HS-5 (cell line): Measurements from ENCODE around the gene IER2.

ENCODE experiments used
- DNase-seq: peaks from one replicate; pipeline ENCODE4 v3.0.0-alpha.2; 2012; ENCODE audit warnings: low read depth

The IER2 gene

GRCh38 chr19:13150187-13150930 is at the start of gene IER2, which contains the start of gene STX10:
TSS of gene IER2 (plus strand) at chr19:13150411. CDS start at chr19:13153187, 2,776 bp downstream.
TSS of gene STX10 (minus strand) at chr19:13150375. CDS start at chr19:13150173, 202 bp downstream.
- DNase-seq: peak; percentile 87

GRCh38 chr19:13100841-13101589 is 49.2 kb upstream of the IER2 start:
- DNase-seq: no peak

- DNase-seq: no peak
Observed at GRCh38 chr19:13101590-13102415, 48.4 kb upstream of the IER2 start.

GRCh38 chr19:13102416-13102665 is 47.9 kb upstream of the IER2 start:
- no peak for DNase-seq

- no peak for DNase-seq
Observed at GRCh38 chr19:13102666-13103580, 47.3 kb upstream of the IER2 start, which contains the start of gene LYL1. TSS of gene LYL1 (minus strand) at chr19:13102858. CDS start at chr19:13101171, 1,687 bp downstream.

- DNase-seq: no peak
Observed at GRCh38 chr19:13103581-13104359, 46.4 kb upstream of the IER2 start.

- DNase-seq: no peak
Observed at GRCh38 chr19:13104360-13104847, 45.8 kb upstream of the IER2 start.

- DNase-seq: no peak
Observed at GRCh38 chr19:13104848-13105711, 45.1 kb upstream of the IER2 start.

- no peak for DNase-seq
Observed at GRCh38 chr19:13109361-13110098, 40.7 kb upstream of the IER2 start.

GRCh38 chr19:13110099-13110610 is 40.1 kb upstream of the IER2 start:
- no peak for DNase-seq

GRCh38 chr19:13112555-13112954 is 37.7 kb upstream of the IER2 start:
- no peak for DNase-seq

GRCh38 chr19:13115936-13116281 is 34.3 kb upstream of the IER2 start:
- no peak for DNase-seq

- DNase-seq: peak; percentile 87
Observed at GRCh38 chr19:13116282-13117175, 33.7 kb upstream of the IER2 start, which contains the start of gene TRMT1. TSS of gene TRMT1 (minus strand) at chr19:13116740. CDS start at chr19:13116399, 341 bp downstream.

- DNase-seq: no peak
Observed at GRCh38 chr19:13117176-13117771, 32.9 kb upstream of the IER2 start.

GRCh38 chr19:13117772-13118423 is 32.3 kb upstream of the IER2 start, which contains the start of gene NACC1:
TSS of gene NACC1 (plus strand) at chr19:13118264. CDS start at chr19:13135208, 16,944 bp downstream.
- DNase-seq: no peak

GRCh38 chr19:13118424-13119193 is 31.6 kb upstream of the IER2 start:
- DNase-seq: no peak
